PC-3 (cell line): Measurements from ENCODE around the gene USP28.

Source experiments
- EZH2 ChIP-seq: fragments of 300-600 bp; sonication (generic); IDR thresholded peaks from one replicate; pipeline ENCODE4 v1.6.1; 2017; ENCODE audit warnings: antibody characterized with exemption, mild to moderate bottlenecking, low read length; ENCODE audit not compliant: unreplicated experiment
- EZH2phosphoT487 ChIP-seq: fragments of 300-600 bp; sonication (generic); IDR thresholded peaks from 2 replicates; pipeline ENCODE4 v1.6.1; 2018; ENCODE audit warnings: mild to moderate bottlenecking, antibody characterized with exemption, low read length, borderline replicate concordance
- TF ChIP-seq, protein P1 (sequence below): fragments of 300-600 bp; sonication (generic); conservative IDR thresholded peaks from 2 replicates; pipeline ENCODE4 v1.5.1; 2017; ENCODE audit warnings: antibody characterized with exemption, low read depth, mild to moderate bottlenecking, low read length

DNA sequence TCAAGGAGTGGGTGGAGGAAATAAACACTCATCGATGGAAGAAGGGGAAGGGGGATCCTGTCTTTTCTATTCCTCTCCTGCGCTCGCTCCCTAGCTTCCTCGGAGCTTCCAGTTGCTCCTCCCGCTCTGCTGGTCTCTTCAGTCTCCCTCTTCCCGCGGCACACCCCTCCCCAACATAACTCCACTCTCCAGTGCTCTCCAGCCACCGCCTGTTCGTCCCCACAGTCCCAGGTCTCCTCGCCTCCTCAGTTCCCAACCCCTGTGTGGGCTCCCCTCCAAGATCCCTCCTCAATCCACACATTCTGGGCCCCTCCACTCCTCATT, 102.3 kb downstream of the USP28 start:
- no peak for TF ChIP-seq EZH2phosphoT487
- TF ChIP-seq, protein P1, sequence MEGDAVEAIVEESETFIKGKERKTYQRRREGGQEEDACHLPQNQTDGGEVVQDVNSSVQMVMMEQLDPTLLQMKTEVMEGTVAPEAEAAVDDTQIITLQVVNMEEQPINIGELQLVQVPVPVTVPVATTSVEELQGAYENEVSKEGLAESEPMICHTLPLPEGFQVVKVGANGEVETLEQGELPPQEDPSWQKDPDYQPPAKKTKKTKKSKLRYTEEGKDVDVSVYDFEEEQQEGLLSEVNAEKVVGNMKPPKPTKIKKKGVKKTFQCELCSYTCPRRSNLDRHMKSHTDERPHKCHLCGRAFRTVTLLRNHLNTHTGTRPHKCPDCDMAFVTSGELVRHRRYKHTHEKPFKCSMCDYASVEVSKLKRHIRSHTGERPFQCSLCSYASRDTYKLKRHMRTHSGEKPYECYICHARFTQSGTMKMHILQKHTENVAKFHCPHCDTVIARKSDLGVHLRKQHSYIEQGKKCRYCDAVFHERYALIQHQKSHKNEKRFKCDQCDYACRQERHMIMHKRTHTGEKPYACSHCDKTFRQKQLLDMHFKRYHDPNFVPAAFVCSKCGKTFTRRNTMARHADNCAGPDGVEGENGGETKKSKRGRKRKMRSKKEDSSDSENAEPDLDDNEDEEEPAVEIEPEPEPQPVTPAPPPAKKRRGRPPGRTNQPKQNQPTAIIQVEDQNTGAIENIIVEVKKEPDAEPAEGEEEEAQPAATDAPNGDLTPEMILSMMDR = no peak
- TF ChIP-seq EZH2 = no peak
